Epithelial cell of esophagus (primary cell): Measurements from ENCODE around the gene NOD2.
A peak's percentile ranks its signal among the peaks of the same experiment; 100 is the strongest.

ENCODE experiments used
- DNase-seq: peaks from one replicate; pipeline ENCODE4 v3.0.0; 2010; ENCODE audit warnings: low read depth
- H3K4me3 ChIP-seq: 2 replicates; pipeline ENCODE4 v1.5.1; 2011; ENCODE audit warnings: mild to moderate bottlenecking, low read length, control low read depth
- TF ChIP-seq, protein P1 (sequence below): IDR thresholded peaks from 2 replicates; pipeline ENCODE4 v1.5.1; 2011; ENCODE audit warnings: low read depth, mild to moderate bottlenecking, low read length, control low read depth, inconsistent platforms; ENCODE audit not compliant: insufficient read depth; ENCODE audit errors: missing control alignments

The NOD2 gene

GRCh38 chr16:50692999-50693781, at the start of gene NOD2:
Gene NOD2, plus strand, starts transcription at chr16:50693606. Its CDS starts 5,890 bp downstream, at chr16:50699496.
- TF ChIP-seq, protein P1, sequence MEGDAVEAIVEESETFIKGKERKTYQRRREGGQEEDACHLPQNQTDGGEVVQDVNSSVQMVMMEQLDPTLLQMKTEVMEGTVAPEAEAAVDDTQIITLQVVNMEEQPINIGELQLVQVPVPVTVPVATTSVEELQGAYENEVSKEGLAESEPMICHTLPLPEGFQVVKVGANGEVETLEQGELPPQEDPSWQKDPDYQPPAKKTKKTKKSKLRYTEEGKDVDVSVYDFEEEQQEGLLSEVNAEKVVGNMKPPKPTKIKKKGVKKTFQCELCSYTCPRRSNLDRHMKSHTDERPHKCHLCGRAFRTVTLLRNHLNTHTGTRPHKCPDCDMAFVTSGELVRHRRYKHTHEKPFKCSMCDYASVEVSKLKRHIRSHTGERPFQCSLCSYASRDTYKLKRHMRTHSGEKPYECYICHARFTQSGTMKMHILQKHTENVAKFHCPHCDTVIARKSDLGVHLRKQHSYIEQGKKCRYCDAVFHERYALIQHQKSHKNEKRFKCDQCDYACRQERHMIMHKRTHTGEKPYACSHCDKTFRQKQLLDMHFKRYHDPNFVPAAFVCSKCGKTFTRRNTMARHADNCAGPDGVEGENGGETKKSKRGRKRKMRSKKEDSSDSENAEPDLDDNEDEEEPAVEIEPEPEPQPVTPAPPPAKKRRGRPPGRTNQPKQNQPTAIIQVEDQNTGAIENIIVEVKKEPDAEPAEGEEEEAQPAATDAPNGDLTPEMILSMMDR, result no peak
- peak; percentile 43 for DNase-seq
- peak within 1 kb of the TSS; percentile 57 for H3K4me3 ChIP-seq

- TF ChIP-seq, protein P1, result no peak
- H3K4me3 ChIP-seq, result no peak overlapping the region
- no peak for DNase-seq
These were observed 49.2 kb upstream of the NOD2 start for GRCh38 chr16:50644245-50644644.

DNA sequence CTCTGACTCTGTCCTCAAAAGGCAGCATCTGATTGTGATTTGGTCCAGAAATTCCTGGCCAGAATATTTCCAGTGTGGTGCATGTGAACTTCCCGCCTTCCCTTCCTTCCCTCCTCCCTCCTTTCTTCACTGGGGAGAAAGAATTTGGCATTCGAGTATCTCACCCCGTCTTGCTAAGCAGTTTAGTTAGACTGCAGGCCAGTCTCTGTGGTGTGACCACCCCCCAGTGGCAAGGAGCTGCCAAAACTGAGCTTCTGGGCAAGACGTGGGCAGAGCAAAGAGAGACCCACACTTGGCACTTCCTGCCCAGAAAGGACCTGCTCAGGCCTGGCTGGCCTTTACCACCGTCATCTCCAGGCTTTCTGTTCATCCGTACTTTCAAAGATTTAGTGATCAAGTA, 48.7 kb upstream of the NOD2 start:
- TF ChIP-seq, protein P1, result peak; percentile 56
- DNase-seq, result peak; percentile 50
- H3K4me3 ChIP-seq, result no peak overlapping the region

DNA sequence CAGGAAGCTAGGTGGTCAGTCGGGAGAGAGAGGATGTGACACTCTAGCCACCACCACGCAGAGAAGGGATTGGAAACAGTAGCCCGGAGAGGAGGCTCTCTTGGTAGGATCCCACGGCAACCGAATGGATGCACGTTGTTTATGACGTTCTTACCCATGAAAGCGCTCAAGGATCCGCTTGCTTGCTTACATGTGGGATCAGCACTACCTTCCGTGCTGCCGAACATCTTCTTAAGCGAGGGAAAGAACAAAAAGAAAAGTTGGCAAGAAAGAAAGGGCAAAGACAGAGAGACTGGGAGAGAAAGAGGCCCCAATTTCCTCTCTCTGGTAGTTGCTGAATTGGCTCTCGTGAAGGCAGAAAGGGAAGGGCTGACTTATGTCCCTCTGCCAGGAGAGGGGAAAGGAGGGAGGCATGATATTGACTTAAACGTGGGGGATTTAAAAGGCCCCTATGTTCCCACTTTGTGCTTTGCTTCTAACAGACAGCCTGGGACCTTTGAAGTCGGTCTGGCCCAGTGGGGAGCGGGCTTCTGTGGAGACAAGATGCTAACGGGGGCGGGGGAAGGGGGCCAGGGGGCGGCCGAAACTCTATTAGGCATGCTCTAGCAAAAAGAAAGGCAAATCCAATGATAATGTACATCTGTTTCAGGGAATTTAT, 47.7 kb upstream of the NOD2 start:
- no peak overlapping the region for H3K4me3 ChIP-seq
- TF ChIP-seq, protein P1, result no peak
- DNase-seq, result no peak

DNA sequence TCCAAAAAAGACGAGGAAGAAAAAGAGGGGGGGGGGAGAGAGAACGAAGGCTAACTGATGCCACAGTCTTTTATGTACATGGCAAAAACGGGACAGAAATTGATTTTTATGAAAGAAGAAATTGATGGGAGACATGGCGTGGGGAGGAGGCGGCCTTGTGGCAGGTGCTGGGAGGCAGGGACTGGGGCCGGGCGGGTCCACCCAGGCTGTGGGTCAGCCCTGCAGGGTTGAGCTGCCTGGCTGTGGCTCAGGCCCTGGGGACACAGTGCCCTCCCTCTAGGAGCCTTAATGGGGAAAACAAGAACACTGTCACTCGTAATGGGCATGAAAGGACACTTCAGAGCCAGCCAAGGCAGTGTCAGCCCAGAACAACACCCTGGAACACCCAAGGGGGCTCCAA, 47.1 kb upstream of the NOD2 start:
- H3K4me3 ChIP-seq, result no peak overlapping the region
- DNase-seq, result no peak
- TF ChIP-seq, protein P1, result no peak

DNA sequence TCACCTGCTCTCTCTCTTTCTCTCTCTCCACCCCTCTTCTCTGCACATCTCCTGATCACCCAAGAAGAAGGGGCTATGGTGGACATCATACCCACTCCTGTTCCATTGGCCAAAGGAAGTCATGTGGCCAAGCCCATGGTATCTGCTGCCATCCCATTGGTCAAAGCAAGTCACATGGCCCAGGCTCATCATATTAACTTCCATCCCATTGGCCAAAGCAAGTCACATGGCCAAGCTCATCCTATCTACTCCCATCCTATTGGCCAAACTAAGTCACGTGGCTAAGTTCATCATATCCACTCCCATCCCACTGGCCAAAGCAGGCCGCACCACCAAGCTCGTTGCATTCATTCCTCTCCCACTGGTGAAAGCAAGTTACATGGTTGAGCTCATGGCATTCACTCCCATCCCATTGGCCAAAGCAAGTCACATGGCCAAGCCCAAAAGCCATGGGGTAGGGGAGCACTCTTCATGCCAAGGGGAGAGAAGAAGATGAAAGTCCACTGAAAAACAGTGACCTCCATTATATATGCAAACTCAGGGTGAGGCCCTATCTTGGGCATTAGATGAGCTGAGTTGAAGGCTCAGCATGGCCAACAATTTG, 41.5 kb upstream of the NOD2 start:
- TF ChIP-seq, protein P1, result no peak

More for the DNA sequence above, 41.5 kb upstream of the NOD2 start:
- no peak overlapping the region for H3K4me3 ChIP-seq
- DNase-seq, result no peak
